Femur (tissue), 1 donor: ENCODE data around the gene PROSER3.
"Not testable (repeated sequence)": the region's sequence is repeated elsewhere in the genome, so short reads cannot be mapped to it uniquely, and the experiment has no call there.

Source experiments
- DNase-seq: peaks from one replicate; pipeline ENCODE4 v3.0.0-alpha.2; 2017

The PROSER3 gene

GRCh38 chr19:35793381-35794165, 35.6 kb downstream of the PROSER3 start:
- no peak for DNase-seq

DNA sequence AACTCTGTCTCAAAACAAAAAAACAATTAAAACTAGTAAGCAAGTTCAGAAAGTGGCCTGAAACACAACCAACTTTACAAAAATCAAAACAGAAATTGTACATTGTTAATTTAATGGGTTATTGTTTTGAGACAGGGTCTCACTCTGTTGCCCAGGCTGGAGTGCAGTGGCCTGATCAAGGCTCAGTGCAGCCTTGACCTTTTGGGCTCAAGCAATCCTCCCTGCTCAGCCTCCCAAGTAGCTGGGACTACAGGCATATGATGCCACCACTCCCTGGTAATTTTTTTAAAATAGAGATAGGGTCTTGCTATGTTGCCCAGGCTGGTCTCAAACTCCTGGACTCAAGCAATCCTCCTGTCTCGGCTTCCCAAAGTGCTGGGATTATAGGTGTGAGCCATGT, 37.6 kb downstream of the PROSER3 start:
- not testable (repeated sequence) for DNase-seq

- DNase-seq, result no peak
These were observed 38.9 kb downstream of the PROSER3 start for GRCh38 chr19:35796645-35797542.

DNA sequence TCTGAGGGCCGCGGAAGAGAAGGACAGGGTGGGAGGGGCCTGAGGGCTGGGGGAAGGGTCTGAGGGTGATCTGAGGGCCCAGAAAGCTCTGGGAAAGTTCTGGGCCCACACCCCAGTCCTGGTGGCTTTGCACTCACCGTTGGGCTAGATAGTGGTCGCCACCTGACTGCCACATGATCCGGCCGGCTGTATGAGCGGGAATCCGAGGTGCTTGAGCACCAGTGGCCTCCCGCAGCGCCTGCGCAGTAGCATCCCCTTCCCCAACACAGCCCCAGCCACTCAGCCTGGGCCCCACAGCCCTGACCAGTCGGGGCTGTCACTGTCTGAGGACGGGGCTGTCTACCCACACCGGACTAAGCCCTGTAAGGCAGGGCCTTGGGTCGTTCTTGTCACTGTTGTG, 39.7 kb downstream of the PROSER3 start:
- DNase-seq, result no peak

GRCh38 chr19:35801828-35802227, 43.9 kb downstream of the PROSER3 start:
- DNase-seq, result no peak

- DNase-seq, result no peak
These were observed 47.6 kb downstream of the PROSER3 start for GRCh38 chr19:35805526-35806102.

DNA sequence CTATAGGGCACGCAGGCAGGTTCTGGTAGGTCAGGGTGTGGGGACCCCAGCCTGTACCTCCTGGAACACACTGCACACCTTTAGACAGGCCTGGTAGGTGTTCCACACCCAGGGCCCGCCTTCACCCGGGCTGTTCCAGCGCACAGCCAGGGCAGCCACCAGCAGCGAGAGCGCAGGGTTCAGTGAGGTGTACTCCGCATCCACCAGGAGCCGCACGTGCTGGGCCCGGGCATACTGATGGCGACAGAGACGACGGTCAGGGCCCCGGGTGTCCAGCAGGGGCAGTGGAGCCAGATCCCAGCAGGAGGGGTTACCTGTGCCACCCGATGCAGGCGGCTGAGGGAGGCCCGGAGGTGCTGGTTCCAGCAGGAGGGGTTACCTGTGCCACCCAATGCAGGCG, 48.6 kb downstream of the PROSER3 start:
- no peak for DNase-seq

DNA sequence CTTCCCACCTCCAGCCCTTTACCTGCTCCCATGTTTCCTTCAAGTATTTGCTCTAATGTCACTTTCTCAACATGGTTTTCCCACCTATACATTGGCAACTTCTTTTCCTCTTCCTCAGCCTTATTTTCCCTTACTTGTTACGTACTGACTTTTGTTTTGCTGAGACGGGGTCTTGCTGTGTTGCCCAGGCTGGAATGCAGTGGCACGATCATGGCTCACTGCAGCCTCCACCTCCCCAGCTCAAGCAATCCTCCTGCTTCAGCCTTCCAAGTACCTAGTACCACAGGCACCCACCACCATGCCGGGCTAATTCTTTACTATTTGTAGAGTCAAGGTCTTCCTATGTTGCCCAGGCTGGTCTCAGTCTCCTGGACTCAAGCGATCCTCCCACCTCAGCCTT, 49.7 kb downstream of the PROSER3 start:
- no peak for DNase-seq

DNA sequence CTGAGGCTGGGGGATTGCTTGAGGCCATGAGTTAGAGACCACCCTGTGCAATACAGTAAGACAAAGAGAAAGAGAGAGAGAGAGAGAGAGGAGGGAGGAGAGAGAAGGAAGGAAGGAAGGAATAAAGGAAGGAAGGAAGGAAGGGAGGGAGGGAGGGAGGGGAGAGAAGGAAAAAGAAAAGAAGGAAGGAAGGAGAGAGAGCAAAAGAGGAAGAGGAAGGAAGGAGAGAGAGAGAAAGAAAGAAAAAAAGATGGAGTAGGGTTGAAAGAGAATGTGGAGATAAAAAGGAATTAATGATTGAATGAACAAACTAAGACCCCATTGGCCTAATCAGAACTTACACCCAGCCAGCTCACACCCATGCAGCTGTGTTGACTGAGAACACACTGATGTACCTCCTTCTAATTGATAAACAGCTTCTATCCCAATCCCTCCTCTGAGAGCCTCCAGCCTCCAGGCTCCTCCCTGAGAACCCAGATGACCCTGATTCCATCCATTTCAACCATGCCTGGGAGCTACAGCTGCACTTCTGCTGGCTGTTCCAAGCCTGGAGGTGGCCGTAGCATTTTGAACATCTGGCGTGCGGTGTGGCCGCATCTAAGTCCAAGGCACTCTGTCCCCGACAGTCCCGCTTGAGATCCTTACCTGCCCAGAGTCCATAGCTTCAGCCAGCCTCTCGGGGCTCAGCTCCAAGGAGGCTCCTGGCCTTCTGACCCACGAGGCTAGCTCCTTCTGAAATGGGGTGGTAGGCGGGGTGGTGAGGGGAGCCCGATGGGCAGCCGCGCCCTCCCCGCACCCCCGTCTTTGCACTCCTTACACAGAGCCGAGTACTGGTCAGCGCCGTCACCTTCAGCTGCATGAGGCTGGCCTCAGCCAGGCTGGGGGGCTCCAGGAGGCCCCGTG, 53.6 kb downstream of the PROSER3 start:
- no peak for DNase-seq

DNA sequence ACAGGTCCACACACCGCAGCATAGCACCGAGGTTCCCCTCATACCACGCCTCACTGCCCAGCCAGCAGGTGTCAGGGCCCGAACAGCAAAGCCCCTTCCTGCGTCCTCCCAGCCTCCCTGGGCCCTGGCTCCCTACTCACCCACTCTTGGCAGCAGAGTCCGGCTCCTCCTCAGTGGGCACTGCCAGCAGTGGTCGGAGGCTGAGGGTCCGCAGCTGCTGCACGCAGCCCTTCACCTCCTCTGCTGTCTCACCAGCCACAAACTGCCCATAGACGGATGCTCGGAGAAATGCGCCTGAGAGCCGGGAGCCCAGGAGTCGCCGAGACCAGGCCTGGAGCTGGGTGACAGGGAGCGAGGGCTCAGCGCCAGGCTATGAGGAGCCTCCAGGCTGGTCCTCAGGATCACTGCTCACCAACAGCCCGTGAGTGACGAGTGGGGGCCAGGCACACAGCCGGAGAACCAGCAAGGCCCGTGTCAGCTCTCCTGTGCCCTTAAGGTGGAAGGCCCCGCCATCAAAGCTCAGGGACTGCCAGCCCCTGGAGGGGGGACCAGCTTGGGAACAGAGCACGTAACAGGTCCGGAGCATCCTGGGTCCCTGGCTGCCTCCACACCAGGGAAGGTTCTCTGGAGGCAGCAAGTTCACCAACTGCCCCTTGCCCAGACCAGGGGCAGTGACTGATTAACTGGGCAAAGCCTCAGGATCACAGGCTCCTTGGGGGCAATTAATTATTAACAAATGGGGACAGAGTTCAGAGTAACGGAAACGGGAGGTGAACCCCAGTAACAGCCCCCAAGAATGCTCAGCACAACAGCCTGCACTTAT, 54.5 kb downstream of the PROSER3 start, which contains the start of gene PRODH2:
TSS of gene PRODH2 (minus strand) at position 626 of the 823 bp plus-strand sequence. CDS start at position 586, 40 bp downstream.
- DNase-seq, result no peak

DNA sequence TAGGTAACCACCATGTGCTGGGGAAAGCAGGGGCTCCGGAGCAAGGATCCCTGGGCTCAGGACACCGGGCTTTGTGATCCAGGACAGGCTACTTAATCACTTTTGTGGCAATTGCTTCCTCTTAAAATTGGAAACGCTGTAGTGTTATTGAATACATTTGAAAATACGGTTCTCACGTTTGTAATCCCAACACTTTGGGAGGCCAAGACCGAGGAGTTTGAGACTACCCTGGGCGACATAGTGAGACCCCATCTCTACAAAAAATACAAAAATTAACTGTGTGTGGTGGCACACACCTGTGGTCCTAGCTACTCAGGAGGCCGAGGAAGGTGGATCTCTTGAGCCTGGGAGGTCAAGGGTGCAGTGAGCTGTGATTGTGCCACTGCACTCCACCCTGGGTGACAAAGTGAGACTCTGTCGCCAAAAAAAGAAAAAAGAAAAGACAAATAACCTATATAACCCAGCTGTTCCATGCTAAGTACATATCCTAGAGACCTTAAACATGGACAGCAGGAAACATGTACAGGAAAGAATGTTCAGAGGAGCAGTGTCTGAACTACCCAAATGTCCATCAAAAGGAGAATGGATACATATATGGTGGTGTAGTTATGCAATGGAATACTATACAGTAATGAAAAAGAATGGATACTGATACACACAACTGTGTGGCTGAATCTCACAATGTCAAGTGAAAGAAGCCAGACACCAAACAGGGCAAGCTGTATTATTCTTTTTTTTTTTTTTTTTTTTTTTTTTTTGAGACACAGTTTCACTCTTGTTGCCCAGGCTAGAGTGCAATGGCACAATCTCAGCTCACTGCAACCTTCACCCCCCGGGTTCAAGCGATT, 55.3 kb downstream of the PROSER3 start:
- no peak for DNase-seq

DNA sequence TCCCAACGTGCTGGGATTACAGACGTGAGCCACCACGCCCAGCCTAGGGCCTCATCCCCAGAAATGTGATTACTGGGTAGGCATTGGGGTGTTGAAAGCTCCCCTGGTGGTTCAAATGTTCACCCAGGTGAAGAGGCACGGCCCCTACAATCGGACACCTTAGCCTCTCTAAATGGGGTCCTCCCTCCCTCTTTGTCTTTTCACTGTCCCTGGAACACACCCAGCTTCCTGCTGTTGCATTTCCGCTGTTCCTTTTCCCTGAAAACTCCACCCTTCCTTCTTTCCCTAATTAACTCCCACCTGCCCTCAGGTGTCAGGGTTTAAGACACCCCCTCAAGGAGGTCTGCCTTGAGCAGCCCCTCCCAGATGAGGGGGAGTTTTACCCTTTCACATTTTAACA, 58.3 kb downstream of the PROSER3 start:
- DNase-seq, result no peak

GRCh38 chr19:35816846-35817245, 58.9 kb downstream of the PROSER3 start:
- no peak for DNase-seq

DNA sequence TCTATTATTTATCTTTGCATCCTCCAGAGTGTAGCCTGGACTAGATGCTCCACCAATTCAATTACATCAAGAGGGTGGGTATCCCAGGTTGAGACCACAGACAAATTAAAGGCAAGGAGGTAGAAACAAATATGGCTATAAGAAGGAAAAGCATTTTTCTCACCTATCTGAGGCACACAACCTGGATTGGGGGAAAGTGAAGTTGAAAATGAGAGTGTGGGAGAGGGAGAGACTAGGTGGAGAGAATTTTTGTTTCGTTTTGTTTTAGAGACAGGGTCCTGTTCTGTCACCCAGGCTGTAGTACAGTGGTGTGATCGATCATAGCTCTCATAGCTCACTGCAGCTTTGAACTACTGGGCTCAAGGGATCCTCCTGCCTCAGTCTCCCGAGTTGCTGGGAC, 60.5 kb downstream of the PROSER3 start:
- DNase-seq, result no peak
